Measurements from ENCODE around the gene HYI.

GRCh38 chr1:43440358-43440757 is 13.4 kb downstream of the HYI start:
- TF ChIP-seq, protein P1, sequence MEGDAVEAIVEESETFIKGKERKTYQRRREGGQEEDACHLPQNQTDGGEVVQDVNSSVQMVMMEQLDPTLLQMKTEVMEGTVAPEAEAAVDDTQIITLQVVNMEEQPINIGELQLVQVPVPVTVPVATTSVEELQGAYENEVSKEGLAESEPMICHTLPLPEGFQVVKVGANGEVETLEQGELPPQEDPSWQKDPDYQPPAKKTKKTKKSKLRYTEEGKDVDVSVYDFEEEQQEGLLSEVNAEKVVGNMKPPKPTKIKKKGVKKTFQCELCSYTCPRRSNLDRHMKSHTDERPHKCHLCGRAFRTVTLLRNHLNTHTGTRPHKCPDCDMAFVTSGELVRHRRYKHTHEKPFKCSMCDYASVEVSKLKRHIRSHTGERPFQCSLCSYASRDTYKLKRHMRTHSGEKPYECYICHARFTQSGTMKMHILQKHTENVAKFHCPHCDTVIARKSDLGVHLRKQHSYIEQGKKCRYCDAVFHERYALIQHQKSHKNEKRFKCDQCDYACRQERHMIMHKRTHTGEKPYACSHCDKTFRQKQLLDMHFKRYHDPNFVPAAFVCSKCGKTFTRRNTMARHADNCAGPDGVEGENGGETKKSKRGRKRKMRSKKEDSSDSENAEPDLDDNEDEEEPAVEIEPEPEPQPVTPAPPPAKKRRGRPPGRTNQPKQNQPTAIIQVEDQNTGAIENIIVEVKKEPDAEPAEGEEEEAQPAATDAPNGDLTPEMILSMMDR (IDR thresholded peaks at IDR 0.05) = no peak
- no peak for TF ChIP-seq RXRA (IDR thresholded peaks at IDR 0.05; ENCODE audit: borderline replicate concordance, low read depth)
- TF ChIP-seq REST (IDR thresholded peaks at IDR 0.05; ENCODE audit: low read depth, low read length) = no peak
- no peak for TF ChIP-seq EP300 (IDR thresholded peaks at IDR 0.05; ENCODE audit: borderline replicate concordance in 1 of 2, low read depth in 1 of 2, low read length in 1 of 2)

Measured in SK-N-SH (cell line).